ENCODE measurements around the gene FGF2.
"Not testable (repeated sequence)": the region's sequence is repeated elsewhere in the genome, so short reads cannot be mapped to it uniquely, and the experiment has no call there.

Gene FGF2

GRCh38 chr4:122932763-122933162 lies 106.1 kb downstream of the FGF2 start:
- H2AFZ ChIP-seq = no peak overlapping the region
- H3K9ac ChIP-seq = no peak overlapping the region
- H3K27me3 ChIP-seq (ENCODE audit: control insufficient read depth, insufficient read depth, low read length) = no peaks in the 10 kb centered on the region
- no peak overlapping the region for H3K27ac ChIP-seq
- H3K9me3 ChIP-seq (ENCODE audit: control insufficient read depth, low read length) = no peaks in the 10 kb centered on the region
- H3K79me2 ChIP-seq = no peaks in the 10 kb centered on the region
- TF ChIP-seq CTCF (IDR thresholded peaks at IDR 0.05) = no peak
- no peaks in the 10 kb centered on the region for H3K4me1 ChIP-seq
- no peaks in the 10 kb centered on the region for H3K36me3 ChIP-seq (ENCODE audit: control insufficient read depth, insufficient read depth, low read length)
- no peak overlapping the region for H3K4me3 ChIP-seq (ENCODE audit: low read depth, low read length)
- H3K4me2 ChIP-seq (ENCODE audit: low read length) = no peak overlapping the region

GRCh38 chr4:122945136-122945535 lies 118.5 kb downstream of the FGF2 start:
- H3K79me2 ChIP-seq; H3K9me3 ChIP-seq (ENCODE audit: control insufficient read depth, low read length); H3K27me3 ChIP-seq (ENCODE audit: control insufficient read depth, insufficient read depth, low read length); H3K9ac ChIP-seq; H3K4me2 ChIP-seq (ENCODE audit: low read length); H2AFZ ChIP-seq; H3K4me3 ChIP-seq (ENCODE audit: low read depth, low read length); H3K27ac ChIP-seq; H3K4me1 ChIP-seq; H3K36me3 ChIP-seq (ENCODE audit: control insufficient read depth, insufficient read depth, low read length): not testable (repeated sequence)

- no peak overlapping the region for H3K27ac ChIP-seq
- no peak for TF ChIP-seq CTCF (IDR thresholded peaks at IDR 0.05)
- H3K79me2 ChIP-seq = no peaks in the 10 kb centered on the region
- no peak overlapping the region for H3K4me3 ChIP-seq (ENCODE audit: low read depth, low read length)
- H3K4me2 ChIP-seq (ENCODE audit: low read length) = no peak overlapping the region
- no peaks in the 10 kb centered on the region for H3K4me1 ChIP-seq
- H3K9ac ChIP-seq = no peak overlapping the region
- no peaks in the 10 kb centered on the region for H3K9me3 ChIP-seq (ENCODE audit: control insufficient read depth, low read length)
- no peaks in the 10 kb centered on the region for H3K27me3 ChIP-seq (ENCODE audit: control insufficient read depth, insufficient read depth, low read length)
- no peaks in the 10 kb centered on the region for H3K36me3 ChIP-seq (ENCODE audit: control insufficient read depth, insufficient read depth, low read length)
- no peak overlapping the region for H2AFZ ChIP-seq
Measured at GRCh38 chr4:122946142-122946541, 119.5 kb downstream of the FGF2 start.

Data from parathyroid adenoma (tissue), 2 donors.